HG03066 (cell line): ENCODE measurements around the gene PTPN3.
A peak's percentile ranks its signal among the peaks of the same experiment; 100 is the strongest.

Source experiments
- ATAC-seq: cut with Tn5 transposase; IDR thresholded peaks from one replicate; pipeline ENCODE4 v1.9.1; 2021; ENCODE audit warnings: low read depth; ENCODE audit not compliant: unreplicated experiment

The PTPN3 gene

DNA sequence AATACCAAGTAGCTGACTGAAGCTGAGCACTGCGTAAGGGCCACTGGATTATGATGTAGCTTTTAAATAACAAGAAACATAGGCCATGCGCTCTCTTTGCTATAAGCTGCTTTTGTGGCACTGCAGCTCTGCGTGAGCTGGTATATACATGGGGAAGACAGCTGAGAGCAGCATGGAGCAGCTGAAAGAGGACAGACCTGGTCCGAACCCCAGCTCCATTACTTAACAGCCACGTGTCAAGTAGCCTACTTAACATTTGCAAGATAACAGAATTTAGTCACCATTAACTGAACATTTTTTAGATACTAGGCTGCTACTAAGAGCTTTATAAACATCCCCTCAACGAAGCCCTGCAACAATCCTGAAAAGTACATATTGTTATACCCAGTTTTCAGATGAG is 69.3 kb downstream of the PTPN3 start:
- ATAC-seq = no peak

DNA sequence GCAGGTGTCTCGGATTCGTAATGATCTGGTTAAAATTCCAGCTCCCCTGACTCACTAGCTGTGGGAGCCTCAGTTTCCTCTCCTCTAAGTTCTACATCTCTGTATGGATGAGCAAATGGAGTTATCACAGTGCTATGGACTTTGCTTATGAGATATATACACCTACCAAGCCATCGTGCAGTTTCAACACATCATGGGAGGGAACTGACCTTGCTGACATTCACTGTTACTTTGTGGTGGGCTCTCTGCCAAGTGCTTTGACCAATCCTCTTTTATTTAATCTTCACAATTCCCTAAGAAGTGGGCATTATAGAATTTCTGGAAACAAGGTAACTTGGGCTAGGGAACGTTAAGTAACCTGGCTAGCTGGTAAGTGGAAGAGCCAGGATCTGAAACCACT is 70.2 kb downstream of the PTPN3 start:
- ATAC-seq = no peak

DNA sequence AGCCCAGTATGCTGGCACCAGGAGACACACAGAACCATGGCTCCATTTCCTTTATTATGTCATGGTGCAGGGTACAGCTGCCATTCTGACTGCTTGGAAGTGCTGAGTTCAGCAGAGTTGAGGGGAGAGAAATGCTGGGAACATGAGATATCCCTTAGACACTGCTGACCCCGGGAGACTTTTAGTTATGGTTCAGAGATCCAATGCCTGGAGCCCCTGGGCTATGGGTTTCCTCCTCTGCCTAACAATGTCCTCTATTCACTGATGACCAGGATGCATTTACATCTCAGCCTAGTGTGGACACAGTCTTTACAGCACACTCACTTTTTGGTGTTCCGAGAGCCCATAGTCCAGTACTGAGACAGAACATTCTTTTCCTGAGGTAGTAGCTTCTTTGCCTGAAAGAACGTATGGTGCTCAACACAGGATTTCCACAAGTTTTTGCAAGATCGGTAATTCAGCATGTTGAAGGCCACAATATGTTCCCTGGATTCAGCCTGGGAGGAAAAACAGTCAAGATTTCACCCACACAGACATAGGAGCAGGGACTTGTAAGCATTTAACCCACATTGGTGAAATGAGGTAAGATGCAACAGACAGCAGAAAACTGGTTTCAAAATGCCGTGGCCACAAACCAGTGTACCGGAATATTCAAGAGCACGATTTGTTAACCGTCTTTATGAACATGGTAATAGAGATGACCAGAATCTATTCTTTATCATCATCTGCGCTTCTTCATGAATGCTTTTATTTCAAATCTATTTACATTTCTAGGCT is 71.3 kb downstream of the PTPN3 start:
- ATAC-seq = no peak

DNA sequence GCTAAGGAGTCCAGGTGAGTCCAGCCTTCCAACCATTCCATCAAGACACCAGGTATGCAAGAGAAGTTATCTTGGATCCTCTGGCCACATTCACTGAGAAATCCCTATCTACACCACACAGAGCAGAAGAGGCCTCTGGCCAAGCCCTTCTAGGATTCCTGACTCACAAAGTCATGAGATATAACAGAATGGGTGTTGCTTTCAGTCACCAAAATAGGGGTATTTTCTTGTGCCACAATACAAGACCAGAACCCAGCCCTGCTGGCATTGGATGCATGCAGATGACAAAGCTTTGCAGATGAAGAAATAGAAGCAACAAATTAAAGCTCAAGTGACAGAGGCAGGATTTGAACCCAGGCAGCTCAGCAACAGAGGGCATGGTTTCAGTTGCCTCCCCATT is 73.5 kb downstream of the PTPN3 start:
- ATAC-seq = no peak

DNA sequence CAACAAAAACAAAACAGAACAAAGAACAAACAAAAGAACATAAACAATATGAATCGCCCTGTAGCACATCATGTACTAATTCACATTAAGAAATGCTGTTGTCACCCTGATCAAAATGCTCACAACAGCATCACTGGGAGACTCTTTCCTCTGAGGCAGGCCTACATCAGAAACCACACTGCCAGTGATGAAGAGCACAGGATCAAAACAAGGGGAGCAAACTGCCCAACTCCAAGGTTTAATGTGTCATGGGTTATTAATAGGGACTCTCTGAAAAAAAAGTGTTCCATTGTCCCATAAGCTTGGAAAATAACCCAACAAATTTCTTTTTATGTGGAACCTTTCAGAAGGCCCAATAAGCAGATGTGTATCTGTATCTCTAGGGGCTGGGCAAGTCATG is 74.2 kb downstream of the PTPN3 start:
- no peak for ATAC-seq

DNA sequence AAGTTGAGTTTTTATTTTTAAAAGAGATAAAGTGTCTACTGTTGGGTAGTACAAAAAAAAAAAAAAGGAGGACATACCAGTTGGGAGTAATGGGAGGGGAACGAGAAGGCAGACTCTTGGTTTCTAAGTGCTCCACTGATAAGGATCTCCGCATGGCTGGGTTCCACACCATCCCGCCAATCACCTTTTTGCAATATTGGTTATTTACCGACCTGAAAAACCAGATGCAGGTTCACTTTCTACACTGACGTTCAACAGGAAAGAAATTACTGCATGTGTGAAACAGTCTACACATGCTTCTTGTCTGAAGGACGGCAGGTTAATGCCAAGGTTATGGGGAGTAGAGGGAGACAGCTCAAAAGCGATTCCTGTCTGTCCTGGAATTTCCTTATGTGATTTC is 75.5 kb downstream of the PTPN3 start:
- ATAC-seq = peak; percentile 84

DNA sequence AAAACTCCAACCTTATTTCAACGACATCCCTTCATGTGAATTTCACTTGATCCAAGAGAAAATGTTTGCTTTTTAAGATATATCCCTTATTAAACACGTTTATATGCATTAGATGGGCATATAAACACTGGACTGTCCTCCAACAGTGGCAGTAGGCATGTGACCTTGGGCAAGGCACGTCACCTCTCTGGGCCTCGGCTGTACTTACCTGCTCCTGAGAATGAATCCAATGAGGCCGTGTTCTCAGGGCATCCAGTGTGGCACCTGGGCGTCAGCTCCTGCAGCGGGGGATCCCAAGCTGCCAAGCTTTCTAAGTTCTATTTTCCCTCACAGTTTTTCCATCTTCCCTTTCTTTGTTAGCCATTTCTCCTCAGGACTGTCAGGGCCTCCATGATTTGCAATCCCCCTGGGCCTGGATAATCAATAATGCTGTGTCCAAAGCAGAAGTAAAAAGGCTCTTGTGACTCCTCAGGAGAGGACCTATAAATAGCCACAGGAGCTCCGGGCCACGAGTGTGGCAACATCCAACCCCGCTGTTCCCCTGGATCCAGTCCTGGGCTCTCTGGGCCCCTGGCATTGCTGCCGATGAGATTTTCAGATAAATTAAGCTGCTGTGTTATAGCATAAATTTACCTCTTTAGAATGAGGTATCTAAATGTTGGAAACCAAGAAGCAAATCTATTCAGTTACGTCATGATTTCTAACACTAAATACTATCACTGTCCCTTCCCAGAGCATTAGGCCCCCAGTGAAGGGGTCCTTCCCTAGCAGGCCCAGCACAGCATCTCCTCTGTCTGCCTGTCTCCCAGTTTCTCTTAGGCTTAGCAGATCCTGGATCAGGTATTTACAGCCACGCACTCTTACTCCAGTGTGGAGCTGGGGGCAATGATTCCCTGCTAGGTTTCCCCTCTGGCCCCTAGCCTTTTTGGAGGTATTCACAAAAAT is 76.8 kb downstream of the PTPN3 start:
- ATAC-seq = no peak

DNA sequence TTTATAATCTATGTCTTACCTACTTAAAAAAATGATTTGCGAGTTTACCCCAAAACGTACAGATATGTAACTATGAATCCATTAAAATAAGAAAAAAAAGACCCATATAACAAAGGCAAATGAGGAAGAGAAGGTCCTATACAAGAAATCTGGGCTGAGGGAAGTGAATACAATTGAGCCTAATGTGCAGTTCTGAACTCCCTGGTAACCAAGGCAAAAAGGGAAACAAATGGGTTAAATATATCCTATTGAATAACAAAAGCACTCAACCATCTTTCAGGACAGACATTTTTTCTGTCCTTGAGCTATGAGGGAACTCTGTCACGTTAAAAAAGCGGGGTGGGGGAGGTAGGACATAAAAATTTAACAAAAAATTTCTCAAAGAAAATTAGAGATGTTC is 78.6 kb downstream of the PTPN3 start:
- no peak for ATAC-seq

DNA sequence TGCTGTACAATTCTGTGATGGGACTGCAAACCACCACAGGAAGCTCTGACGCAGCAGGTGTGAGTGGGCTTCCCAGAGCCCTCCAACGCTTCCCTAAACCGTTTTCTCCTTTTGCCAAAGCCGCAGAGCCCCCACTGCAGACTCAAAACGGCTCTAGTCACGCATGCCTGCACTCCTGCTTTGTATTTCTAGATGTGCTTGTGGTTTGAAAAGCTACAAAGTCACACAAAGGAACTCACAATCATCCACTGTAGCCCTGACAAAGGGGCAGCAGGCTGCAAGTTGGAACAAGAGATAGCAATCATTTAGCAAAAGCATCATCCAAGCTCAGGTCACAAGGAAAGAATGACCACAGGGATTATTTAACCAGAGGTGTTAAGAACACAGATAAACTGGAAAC is 79.3 kb downstream of the PTPN3 start:
- ATAC-seq = peak; percentile 41

DNA sequence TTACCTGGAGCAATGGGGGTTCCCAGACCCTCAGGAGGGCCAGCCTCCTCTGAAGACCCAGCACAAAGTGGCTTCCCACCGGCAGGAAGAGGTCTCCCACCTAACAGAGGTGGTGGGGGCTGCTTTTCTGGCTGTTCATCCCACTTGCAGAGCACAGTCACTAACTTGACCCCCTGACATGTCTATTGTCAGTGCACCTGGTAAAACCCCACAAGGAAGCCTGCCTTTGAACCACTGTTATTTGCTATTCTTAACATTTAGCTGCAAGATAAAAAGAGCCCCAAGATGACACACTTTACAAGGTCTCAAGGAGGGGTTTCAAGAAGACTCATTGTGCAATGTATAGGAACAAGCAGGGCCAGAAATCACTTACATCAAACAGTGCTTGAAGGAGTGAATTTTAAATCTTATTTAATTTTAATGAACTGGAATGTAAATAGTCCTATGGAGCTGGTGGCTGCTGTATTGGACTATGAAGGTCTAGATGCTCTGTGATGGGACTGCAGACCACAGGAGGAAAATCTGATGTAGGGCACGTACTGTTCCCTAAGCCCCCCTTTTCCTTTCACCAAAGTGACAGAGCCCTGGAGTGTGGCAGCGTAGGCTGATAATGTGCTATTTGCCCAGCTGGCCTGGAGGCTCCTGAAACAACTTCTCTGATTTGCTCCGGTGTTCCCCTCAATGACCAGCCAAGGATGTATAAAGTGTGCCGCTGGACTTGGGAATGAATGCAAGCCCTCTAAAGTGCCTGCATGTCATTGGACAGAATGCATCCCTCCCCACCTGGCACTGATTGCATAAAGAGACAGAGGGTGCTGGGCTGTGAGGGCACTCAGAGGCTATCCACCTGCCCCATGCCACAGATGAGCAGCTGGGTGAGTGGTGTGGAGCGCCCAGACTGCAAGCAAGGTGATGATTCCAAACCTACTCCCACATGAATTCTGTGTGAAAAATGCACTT is 80.2 kb downstream of the PTPN3 start:
- ATAC-seq = no peak

DNA sequence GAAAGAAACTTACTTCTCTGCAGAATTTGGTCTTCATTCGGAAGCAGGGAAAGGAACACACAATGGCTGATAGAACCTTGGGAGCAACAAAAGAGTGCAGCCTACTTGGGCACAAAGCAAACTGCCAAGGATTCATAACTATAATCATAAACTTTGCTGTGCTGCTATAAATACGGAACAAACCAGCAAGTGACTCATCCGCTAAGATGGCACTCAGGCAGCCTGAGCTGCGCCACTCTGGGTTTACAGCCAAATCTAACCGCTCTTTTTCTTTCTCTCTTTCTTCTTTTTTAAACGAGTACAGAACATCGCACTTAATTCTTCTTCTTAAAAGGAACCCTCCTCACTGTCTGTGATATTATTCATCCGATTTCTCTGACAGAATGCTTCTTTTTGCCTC is 81.1 kb downstream of the PTPN3 start:
- no peak for ATAC-seq

DNA sequence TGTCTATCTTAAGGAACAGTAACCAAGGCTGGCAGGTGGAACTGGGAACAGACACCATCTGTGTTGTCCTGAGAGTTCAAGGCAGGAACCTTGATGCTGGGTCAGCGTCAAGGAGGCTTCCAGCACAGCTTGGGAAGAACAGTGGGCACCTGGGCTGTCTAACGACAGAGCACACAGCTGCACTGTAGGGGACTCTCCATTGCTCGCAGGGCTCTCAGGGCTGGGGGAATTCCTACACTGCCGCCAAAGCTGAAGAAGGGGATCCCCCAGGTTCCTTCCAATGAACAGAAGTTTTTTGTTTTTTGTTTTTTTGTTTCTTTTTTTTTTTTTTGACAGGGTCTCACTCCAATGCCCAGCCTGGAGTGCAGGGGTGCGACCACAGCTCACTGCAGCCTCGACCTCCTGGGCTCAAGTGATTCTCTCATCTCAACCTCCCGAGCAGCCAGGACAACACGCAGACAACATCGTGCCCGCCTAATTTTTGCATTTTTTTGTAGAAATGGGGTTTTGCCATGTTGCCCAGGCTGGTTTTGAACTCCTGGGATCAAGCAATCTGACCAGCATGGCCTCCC is 81.9 kb downstream of the PTPN3 start:
- peak; percentile 43 for ATAC-seq

DNA sequence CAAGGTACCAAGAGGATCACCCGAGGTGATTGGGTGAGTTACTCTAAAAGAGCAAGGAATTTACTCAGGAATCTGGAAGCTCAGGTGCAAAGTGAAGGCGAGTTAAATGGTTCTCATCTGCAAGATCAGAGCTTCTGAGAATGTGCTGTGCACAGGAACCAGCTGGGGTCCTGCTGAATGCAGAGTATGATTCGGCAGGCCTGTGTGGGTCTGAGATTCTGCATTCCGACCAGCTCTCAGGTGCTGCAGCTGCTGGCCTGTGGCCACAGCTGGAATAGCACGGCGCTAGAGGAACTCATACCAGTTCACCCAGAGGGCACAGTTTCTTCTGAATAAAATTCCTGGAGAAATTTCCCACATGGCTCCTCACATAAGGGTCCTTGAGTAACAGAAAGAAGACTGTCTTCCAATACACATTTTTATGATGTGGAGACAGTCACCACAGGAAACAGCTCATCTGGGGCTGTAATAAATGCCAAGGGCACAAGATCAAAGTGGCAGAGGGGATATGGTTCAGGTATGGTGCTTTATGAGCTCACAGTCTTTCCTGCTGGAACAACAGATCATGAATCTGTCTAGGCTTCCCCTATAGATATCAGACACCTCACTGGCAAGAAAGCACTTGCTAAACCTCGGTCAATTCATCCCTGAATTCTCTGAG is 83.9 kb downstream of the PTPN3 start:
- ATAC-seq = no peak

DNA sequence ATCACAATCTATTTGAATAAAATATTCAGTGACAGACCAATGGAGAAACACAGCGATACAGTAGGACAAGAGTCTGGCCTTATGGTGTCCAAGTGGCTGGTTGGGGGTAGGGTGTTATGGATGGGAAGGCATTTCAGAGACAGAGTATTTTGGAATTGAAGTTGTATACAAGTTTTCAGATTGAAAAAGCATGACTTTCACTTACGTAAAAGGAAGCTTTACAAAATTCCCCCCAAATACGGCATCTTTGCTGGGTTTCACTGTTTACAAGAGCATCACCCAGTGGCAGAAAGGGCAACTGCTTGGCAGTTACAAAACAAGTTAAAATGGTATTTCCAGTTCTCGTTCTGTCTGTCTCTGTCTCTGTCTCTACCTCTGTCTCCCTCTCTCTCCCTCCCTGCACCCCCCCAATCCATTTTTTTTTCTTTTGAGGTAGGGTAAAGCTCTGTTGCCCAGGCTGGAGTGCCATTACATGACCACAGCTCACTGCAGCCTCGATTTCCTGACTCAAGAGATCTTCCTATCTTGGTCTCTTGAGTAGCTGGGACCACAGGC is 86.2 kb downstream of the PTPN3 start:
- ATAC-seq = peak; percentile 45

DNA sequence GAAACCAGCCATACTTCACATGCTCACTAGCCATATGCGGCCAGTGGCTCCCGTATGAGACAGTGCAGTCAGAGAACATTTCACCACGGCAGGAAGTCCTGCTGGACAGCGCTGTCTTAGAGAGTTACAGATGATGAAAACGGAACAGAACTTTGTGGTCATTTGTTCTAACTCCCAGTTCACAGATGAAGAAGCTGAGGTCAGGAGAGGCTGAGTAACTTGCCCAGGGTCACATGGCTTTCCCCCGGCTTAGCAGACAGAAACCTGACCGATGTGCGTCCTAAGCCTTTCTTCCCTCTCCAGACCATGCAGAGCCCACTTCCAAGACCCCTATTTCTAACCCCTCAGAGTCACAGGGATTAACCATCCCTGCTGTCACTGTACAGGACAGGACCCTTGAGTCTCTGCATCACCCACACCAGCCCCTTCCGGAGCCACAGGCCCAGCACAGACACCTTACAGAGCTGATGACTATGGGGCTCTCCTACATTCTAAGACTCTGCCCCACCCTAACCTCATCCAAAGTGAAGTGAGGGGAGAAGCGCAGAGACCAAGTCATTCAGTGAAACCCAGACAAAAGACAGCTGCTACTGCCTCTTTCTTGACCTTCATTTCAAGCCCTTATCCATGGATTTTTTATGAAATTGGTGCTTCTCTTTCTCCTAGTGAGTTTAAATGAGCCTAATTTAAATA is 86.9 kb downstream of the PTPN3 start:
- ATAC-seq = peak; percentile 61

DNA sequence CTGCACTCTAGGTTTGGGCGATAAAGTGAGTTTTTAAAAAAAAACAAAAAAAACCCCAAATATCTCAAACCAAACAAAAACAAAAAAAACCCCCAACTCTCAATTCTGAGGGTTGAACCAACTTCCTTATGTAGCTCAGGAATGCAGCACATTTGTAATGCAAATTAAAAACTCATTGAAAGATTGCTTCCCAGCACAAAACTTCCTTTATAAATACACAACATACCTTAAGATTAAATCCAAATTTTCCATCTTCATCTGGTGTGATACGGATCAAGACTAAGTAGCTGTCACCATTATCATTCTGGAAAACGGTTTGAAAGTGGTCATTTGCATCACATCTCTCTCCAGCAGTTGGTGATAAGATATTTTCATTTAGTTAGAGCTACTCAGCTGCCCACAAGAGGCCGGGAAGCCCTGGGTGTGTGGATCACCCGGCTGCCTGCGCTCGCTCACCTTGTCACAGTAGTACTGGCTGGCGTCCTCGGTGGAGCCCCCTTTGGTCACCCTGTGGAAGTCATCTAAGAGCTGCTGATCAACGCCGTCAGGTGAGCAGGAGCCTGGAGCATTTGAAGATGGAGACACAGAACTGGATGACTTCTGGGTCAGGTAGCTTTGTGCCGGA is 88.2 kb downstream of the PTPN3 start:
- no peak for ATAC-seq

DNA sequence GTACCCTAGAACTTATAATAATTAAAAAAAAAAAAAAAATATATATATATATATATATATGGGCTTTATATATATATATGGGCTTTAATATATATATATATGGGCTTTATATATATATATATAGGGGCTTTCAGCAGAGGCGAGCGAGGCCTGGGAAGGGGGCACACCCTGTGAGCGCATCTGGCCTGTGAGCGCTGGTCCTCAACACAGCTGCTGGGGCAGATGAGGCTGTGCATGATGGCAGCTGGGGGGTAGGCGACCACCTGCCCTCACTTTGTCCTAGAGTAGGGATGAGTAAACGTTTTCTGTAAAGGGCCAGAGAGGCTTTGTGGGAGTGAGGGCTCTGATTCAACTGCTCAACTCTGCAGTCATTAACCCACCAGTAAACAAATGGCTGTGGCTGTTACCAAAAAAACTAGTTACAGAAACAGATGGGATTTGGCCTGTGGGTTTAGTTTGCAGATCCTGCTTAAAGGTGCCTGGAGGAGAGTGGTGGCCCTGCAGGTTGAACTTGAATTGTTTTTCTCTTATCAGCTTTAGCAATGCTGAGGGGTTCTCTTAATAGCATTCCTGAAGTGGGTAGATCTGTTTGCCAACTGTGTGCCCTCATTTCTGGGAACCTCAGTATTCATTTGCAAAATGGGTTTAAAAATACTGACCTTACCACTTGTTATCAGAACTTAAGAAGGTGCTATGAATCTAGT is 89.2 kb downstream of the PTPN3 start:
- no peak for ATAC-seq

DNA sequence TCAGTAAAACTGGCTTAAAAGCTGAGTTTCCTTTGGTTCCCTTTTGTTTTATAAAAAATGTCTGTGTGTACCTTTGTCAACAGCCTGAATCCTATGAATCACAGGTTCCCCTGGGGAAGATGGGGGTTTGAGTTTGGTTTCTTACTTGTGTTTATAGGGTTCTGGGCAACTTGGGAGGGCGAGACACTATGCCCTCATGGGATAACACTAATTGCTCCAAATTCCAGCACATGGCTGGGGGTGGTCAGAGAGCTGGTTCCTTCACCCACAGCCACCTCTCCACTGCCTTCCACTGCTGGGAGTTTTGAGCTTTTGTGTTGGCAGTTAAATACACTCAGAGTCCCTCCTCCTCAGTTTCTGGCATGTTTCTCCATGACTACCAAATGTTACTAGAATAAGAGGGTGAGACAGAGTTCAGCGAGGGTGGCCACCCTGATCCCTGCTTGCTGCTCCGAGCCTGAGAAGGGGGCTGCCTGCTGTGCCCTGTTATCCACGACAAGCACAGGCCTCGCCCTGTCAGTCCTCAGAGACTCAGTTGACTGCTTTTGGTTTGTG is 94.3 kb downstream of the PTPN3 start:
- ATAC-seq = no peak
